Hypothalamus (tissue), 51 donors: ENCODE data around the gene CDK16.

Source experiments
- DNase-seq, 51 donors: peaks; one replicate each; lab custom pipeline; 2025; lab: John Stamatoyannopoulos, UW

CDK16 gene

GRCh38 chrX:47224896-47225290 is 6.4 kb downstream of the CDK16 start:
- no peak for DNase-seq

GRCh38 chrX:47226071-47226470 is 7.6 kb downstream of the CDK16 start:
- no peak for DNase-seq

GRCh38 chrX:47226531-47227333 is 8.3 kb downstream of the CDK16 start:
- DNase-seq, result no peak

GRCh38 chrX:47227334-47227583 is 8.8 kb downstream of the CDK16 start:
- no peak for DNase-seq

- DNase-seq, result no peak
Observed at GRCh38 chrX:47228550-47229270, 10.2 kb downstream of the CDK16 start.

- DNase-seq, result no peak
Observed at GRCh38 chrX:47229427-47229826, 10.9 kb downstream of the CDK16 start.

- no peak for DNase-seq
Observed at GRCh38 chrX:47230136-47230868, 11.8 kb downstream of the CDK16 start.

DNA sequence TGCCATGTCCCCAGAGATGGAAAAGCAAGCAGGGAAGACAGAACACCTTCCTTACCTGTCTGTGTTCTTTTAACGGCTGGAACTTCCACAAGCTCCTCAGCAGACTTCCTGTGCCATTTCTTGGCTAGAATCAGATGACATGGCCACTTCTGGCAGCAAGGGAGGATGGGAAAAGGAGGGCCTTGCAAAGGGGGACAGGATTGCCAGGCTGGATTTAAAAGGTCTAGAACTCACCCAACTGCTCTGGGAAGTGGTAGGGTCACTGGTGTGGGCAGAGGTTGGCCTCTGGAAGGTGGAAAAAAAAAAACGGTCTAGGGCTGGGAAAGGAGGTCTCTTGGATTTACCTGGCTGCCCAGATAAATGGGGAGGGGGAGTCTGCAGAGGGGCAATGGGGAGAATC is 12.7 kb downstream of the CDK16 start:
- DNase-seq, result no peak

GRCh38 chrX:47232197-47232802 is 13.8 kb downstream of the CDK16 start:
- DNase-seq, result no peak

DNA sequence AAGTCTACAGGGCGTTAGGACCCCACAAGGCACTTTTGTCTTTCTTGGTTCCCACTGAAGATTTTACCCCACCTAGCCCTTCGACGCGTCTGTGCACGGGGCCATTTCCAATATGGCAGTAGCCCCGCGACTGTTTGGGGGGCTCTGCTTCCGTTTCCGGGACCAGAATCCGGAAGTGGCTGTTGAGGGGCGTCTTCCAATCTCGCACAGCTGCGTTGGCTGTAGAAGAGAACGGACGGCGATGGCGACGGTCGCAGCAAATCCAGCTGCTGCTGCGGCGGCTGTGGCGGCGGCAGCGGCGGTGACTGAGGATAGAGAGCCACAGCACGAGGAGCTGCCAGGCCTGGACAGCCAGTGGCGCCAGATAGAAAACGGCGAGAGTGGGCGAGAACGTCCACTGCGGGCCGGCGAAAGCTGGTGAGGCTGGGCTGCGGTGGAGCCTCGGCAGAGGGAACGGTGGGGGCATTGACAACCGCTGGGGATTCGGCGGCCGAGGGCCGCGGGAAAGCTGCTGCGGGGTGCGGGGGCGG is 14.4 kb downstream of the CDK16 start, which contains the start of gene USP11:
TSS of gene USP11 (plus strand) at position 207 of the 530 bp plus-strand sequence. CDS start at position 242, 35 bp downstream.
- DNase-seq, result peak in 38 of 51 donors; percentile 2 to 71 (median 32)

GRCh38 chrX:47233333-47234113 is 15.0 kb downstream of the CDK16 start:
- DNase-seq, result peak; percentile 15 to 99 (median 87)

DNA sequence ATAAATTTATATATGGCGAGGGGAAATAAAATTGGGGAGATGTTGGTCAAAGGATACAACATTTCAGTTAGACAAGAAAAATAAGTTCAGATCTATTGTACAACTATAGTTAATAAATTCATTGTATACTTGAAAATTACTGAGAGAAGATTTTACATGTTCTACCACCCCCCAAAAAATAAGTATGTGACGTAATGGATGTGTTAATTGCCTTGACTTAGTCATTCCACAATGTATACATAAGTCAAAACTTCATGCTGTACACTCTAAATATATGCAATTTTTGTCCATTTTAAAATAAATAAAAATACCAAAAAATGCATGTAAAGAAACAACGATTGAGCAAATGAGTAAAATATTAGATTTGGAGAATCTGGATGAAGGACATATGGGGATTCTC is 16.1 kb downstream of the CDK16 start:
- DNase-seq, result no peak

- DNase-seq, result peak in 1 of 51 donors; percentile 14
Observed at GRCh38 chrX:47235691-47236103, 17.2 kb downstream of the CDK16 start.

- DNase-seq, result no peak
Observed at GRCh38 chrX:47239199-47239598, 20.7 kb downstream of the CDK16 start.

GRCh38 chrX:47239898-47240545 is 21.5 kb downstream of the CDK16 start:
- no peak for DNase-seq

DNA sequence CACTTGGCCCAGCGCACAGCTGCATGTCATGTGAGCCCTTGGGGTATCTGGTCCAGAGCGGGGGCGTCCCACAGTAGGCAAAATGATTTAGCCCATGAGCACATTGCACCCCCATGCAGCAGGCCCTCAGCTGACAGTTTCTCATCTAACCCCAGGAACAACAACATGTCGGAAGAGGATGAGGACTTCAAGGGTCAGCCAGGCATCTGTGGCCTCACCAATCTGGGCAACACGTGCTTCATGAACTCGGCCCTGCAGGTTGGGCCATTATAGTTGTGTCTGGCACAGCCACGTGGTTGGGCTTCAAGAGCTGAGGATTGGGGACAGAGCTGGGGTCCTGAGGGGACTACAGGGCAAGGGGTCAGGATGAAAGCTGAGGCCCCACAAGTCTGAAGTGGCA is 22.1 kb downstream of the CDK16 start:
- DNase-seq, result no peak

- no peak for DNase-seq
Observed at GRCh38 chrX:47241201-47242011, 22.9 kb downstream of the CDK16 start.

- no peak for DNase-seq
Observed at GRCh38 chrX:47242321-47242720, 23.8 kb downstream of the CDK16 start.

DNA sequence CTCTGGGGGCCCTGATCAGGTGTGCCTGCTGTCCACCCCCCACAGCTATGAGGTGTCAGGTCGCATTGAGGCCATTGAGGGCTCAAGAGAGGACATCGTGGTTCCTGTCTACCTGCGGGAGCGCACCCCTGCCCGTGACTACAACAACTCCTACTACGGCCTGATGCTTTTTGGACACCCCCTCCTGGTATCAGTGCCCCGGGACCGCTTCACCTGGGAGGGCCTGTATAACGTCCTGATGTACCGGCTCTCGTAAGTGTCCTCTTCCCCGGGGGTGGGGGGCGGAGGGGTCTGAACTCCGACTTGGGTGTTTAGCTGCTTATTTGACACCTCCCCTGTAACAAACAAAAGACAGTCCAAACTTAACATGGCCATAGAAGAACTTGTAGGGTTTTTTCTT is 24.9 kb downstream of the CDK16 start:
- no peak for DNase-seq
